ENCODE data around the gene CES1. TPM values are rescaled to one million over a fixed set of nuclear protein-coding genes. Genes with fewer than 3 reads are reported as not detected.
"Not testable (repeated sequence)": the region's sequence is repeated elsewhere in the genome, so short reads cannot be mapped to it uniquely, and the experiment has no call there.

Gene CES1
- total RNA-seq, 1 experiment from 2014 or later = 2.2 TPM

DNA sequence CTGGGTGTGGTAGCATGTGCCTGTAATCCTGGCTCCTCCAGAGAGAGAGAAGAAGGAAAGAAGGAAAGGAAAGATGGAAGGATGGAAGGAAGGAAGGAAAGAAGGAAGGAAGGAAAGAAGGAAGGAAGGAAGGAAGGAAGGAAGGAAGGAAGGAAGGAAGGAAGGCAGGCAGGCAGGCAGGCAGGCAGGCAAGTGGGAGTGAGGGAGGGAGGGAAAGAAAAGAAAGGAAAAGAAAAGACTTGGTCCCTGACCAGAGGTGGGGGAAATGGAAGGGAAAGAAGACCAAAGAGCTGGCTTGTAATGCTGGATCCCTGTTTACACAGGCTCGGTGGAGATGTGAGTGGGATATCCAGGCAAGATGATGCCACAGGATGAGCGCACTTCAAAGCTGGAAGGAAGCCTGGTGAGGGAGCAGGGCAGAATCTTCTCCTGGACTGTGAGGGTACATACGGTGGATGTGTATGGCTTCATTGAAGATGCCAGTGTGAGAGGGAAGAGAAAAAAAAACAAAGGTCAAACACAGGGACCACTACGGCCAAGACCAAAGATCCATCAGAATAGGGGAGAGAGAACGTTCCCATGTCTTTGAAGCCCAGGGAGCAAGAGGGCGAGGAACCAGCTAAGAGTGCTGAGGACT lies 2.1 kb downstream of the CES1 start:
- no peak for DNase-seq (ENCODE audit: low read depth)

GRCh38 chr16:55829232-55829631 lies 3.7 kb downstream of the CES1 start:
- DNase-seq (ENCODE audit: low read depth) = not testable (repeated sequence)

GRCh38 chr16:55828680-55829079 lies 4.2 kb downstream of the CES1 start:
- no peak for DNase-seq (ENCODE audit: low read depth)

GRCh38 chr16:55825115-55825728 lies 7.7 kb downstream of the CES1 start:
- DNase-seq (ENCODE audit: low read depth) = peak; percentile 9

DNA sequence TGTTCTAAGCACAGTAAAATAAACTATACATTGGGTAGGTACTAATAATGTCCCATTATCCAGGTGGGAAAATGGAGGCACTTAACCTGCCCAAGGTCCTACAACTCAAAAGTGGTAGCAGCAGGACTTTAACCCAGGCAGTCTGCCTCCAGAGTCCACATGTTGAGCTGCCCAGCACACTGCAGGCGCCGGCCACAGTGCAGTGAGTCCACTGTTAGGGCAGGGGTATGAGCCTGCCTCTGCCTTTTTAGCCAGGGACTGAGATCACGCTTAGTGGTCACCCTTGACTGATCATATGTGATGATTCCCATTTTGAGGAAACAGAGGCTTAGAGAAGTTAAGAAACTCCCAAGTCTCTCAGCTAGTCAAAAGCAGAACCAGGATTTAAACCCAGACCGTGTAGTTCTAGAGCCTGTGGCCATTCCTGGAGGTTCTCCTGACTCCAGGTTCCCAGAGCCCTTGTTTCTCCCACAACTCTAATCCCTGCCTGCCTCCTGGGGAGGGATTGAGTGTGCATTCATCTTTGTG lies 8.4 kb downstream of the CES1 start:
- DNase-seq (ENCODE audit: low read depth) = no peak

DNA sequence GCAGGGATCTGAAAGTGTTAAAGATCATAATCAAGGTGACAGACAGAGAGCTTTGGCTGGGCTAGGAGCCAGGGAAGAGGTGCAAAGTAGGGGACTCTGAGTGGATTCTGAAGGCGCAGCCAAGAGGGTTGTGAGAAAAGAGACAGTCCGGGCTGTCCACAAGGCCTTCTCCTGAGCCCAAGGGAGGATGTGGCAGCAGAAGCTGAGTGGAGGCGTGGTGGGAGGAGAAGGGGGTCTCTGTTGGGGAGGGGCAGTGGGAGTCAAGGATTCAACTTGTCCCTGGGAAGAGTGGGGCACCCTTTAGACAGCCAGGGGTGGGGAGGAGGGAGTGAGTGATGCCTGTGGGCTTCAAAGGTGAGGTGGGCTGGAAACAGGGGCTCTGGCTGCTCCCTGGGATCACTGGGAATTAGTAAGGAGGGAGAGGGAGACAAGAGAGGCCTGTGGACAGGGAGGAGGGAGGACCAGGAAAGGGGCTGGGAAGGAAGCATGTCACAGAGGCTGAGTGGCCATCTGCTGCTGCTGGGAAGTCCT lies 10.6 kb downstream of the CES1 start:
- no peak for DNase-seq (ENCODE audit: low read depth)

DNA sequence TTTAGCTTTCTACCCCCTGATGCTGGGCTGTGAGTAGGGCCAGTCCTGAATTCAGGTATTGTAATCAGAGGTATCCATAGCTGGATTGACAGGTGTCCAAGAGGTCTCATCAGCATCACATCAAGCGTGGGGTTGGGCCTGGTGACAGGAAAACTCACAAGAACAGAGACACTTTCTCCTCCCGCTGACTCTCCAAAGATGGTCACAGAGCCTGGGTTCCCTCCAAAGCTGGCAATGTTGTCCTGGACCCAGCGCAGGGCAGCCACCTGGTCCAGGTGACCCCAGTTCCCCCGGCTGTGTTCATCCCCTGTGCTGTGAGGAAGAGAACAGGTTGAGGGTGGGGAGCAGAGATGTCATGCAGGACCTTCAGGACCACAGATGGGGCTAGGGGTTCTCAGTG lies 11.7 kb downstream of the CES1 start:
- DNase-seq (ENCODE audit: low read depth) = no peak

- DNase-seq (ENCODE audit: low read depth) = no peak
These were observed 12.3 kb downstream of the CES1 start for GRCh38 chr16:55820615-55821014.

- DNase-seq (ENCODE audit: low read depth) = no peak
These were observed 15.5 kb downstream of the CES1 start for GRCh38 chr16:55817236-55817912.

DNA sequence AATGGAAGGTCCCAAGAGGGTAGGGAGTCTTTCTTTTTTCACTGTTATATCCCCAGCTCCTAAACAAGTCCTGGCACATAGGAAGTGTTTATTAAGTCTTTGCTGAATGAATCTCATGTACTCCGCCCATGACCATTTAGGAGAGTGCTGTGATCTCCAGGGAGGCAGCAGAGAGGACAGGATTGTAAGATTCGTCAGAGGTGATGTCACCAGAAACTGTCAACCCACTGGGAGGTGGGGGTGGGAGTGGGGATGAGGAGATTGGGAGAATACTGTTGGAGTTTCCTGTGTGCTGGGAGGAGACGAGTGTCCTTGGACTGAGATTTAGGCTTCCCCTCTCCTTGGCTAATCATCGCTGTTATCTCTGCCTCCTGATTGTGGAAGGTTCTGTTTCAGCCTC lies 16.7 kb downstream of the CES1 start:
- DNase-seq (ENCODE audit: low read depth) = not testable (repeated sequence)

GRCh38 chr16:55815320-55815719 lies 17.6 kb downstream of the CES1 start:
- DNase-seq (ENCODE audit: low read depth) = no peak

DNA sequence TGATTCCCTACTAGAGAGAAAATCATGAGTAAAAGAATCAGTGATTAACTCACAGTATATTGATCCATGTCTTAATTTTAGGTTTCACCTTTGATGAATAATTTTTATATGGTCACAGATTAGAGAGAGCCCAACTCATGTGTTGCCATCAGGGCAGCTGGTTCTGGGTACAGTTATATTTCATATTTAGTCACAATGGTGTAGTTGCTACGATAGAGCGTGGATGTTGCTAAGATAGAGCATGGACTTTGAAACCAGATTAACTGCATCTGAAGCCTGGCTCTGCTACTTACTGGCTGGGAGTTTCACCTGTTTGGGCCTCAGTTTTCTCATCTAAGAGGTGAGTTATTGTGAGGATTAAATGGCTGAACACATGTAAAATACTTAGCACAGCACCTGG lies 18.7 kb downstream of the CES1 start:
- DNase-seq (ENCODE audit: low read depth) = not testable (repeated sequence)

GRCh38 chr16:55813730-55814129 lies 19.2 kb downstream of the CES1 start:
- DNase-seq (ENCODE audit: low read depth) = not testable (repeated sequence)

DNA sequence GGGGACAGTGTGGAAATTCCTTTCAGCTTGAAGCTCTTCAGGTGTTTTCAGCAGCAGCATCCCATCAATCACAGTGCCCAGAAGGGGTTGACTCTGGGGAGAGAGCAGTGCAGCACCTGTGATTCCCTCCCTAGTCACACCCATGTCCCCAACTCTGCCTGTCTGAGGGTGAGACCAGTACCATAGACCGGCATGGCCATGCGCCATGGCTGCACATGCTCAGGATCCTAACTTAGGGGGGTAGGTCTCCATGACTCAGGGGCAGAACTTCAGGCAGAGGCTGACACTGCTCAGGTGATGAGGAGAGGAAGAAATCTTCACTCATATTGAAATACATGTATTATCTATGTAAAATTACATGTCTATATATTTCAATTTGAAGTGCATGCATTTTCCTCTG lies 19.9 kb downstream of the CES1 start:
- no peak for DNase-seq (ENCODE audit: low read depth)

GRCh38 chr16:55811811-55812210 lies 21.1 kb downstream of the CES1 start:
- no peak for DNase-seq (ENCODE audit: low read depth)

DNA sequence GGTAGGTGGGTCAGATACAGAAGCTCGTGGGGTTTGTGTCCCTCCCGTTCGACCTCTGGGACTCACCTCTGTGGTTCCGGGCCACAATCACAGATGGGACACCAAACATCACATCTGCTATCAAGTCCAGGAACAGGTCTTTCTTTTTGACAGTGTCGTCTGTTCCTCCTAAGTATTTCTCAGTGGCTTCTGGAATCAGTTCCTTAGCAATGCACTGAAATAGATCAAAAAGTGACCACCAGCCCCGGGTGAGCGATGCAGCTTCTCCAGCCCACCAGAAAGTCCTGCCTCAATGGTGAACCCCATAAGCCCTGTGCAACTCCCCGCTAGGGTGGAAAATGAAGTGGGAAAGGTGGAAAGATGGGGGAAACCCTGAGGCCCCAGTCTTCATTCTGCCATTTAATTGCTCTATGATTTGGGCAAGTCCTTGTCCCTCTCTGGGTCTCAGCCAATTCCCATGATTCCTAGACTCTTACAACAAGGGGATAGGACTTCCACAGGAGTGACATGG lies 22.4 kb downstream of the CES1 start:
- DNase-seq (ENCODE audit: low read depth) = no peak

GRCh38 chr16:55809851-55810250 lies 23.0 kb downstream of the CES1 start:
- DNase-seq (ENCODE audit: low read depth) = no peak

- no peak for DNase-seq (ENCODE audit: low read depth)
These were observed 23.5 kb downstream of the CES1 start for GRCh38 chr16:55809386-55809785.

GRCh38 chr16:55808286-55808685 lies 24.6 kb downstream of the CES1 start:
- DNase-seq (ENCODE audit: low read depth) = not testable (repeated sequence)

GRCh38 chr16:55805104-55805503 lies 27.8 kb downstream of the CES1 start:
- DNase-seq (ENCODE audit: low read depth) = not testable (repeated sequence)

DNA sequence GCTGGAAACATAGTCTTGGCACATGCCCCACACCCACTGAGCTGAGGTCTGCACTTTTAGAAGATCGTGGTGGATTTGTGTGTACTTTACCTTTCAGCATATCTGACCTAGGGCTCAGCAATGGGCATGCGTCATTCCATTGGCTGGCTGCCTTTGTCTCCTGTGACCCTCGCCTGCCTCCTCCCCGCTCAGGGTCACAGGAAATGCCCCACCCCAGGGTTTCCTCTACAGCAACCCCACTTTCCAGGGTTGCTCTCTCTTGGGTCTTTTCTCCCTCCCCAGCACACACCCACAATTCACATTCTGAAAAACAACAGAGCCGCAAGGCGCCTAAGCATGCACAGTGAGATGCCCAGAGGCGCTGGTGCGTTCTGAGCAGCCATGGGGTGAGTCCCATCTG lies 29.2 kb downstream of the CES1 start:
- DNase-seq (ENCODE audit: low read depth) = not testable (repeated sequence)

DNA sequence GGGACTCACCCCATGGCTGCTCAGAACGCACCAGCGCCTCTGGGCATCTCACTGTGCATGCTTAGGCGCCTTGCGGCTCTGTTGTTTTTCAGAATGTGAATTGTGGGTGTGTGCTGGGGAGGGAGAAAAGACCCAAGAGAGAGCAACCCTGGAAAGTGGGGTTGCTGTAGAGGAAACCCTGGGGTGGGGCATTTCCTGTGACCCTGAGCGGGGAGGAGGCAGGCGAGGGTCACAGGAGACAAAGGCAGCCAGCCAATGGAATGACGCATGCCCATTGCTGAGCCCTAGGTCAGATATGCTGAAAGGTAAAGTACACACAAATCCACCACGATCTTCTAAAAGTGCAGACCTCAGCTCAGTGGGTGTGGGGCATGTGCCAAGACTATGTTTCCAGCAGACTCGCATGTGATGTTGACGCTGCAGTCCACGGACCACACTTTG lies 39.9 kb downstream of the CES1 start:
- DNase-seq (ENCODE audit: low read depth) = not testable (repeated sequence)

All from M059J (cell line).